K562 (cell line): ENCODE results near the gene MYH7. TPM values are rescaled to one million over a fixed set of nuclear protein-coding genes. Genes with fewer than 3 reads are reported as not detected.

Experiments
- ATAC-seq: fragments of 200-7000 bp; cut with Tn5 transposase; 3 replicates; pipeline ENCODE4 v1.9.1; 2020; ENCODE audit warnings: moderate library complexity
- BruUV-seq: library from RNA; stranded (reverse); fragments of 400-500 nt; replicated peaks from 2 replicates; lab custom pipeline; 2021; lab: Mats Ljungman, UMichigan
- CTCF ChIA-PET: fragments of 300-600 bp; formaldehyde crosslinking; extraction: SDS; loops from one replicate; lab custom pipeline; 2021; ENCODE audit warnings: low intra/inter-chr PET ratio; lab: Yijun Ruan, JAX
- POLR2A ChIA-PET: fragments of 300-600, 350-650 bp; sonication (Branson Sonifier 250); formaldehyde crosslinking; extraction: SDS; loops from one replicate; lab custom pipeline; 2021; ENCODE audit warnings: antibody characterized with exemption, inconsistent platforms; lab: Yijun Ruan, JAX
- DNase-seq, 4 experiments: peaks; one replicate each; pipeline versions ENCODE4 v3.0.0 to v3.0.0-alpha.2; 2011 to 2018; ENCODE audit warnings: low spot score in 3 of 4, mixed read lengths in 3 of 4; ENCODE audit errors: extremely low read depth in 1 of 4
- FAIRE-seq: peaks from 2 replicates; lab custom pipeline; 2011; peaks lifted over from hg19 to GRCh38; lab: Jason Lieb, UNC
- H2AFZ ChIP-seq: 2 replicates; pipeline ENCODE4 v1.6.0; 2011; ENCODE audit warnings: low read depth, low read length, control low read depth, inconsistent platforms
- H3K27ac ChIP-seq: fragments of 200-600 bp; 3 replicates; pipeline ENCODE4 v1.8.0; 2011; ENCODE audit warnings: low read depth, mild to moderate bottlenecking, control low read depth, inconsistent platforms, low read length, moderate library complexity, mixed read lengths; ENCODE audit errors: extremely low read depth
- H3K27me3 ChIP-seq, 2 experiments: fragments of 300-600 bp in 1 of 2; 2 replicates in 1 of 2; 3 replicates in 1 of 2; pipeline versions ENCODE4 v1.6.0 to v1.8.0; 2011; ENCODE audit warnings: inconsistent platforms in 2 of 2, low read length in 2 of 2, mild to moderate bottlenecking in 1 of 2, mixed read lengths in 1 of 2, moderate library complexity in 1 of 2; ENCODE audit not compliant: control insufficient read depth in 2 of 2, insufficient read depth in 2 of 2
- H3K36me3 ChIP-seq: fragments of 300-600 bp; 3 replicates; pipeline ENCODE4 v1.8.0; 2011; ENCODE audit warnings: mild to moderate bottlenecking, low read length, inconsistent platforms; ENCODE audit not compliant: control insufficient read depth, insufficient read depth
- H3K4me1 ChIP-seq, 2 experiments: fragments of 200-600 bp in 1 of 2; replicated peaks in 1 of 2; 2 replicates in 1 of 2; 3 replicates in 1 of 2; pipeline versions ENCODE4 v1.5.1 to v1.8.0; 2011; ENCODE audit warnings: inconsistent platforms in 2 of 2, low read length in 2 of 2, mild to moderate bottlenecking in 1 of 2, mixed read lengths in 1 of 2, moderate library complexity in 1 of 2; ENCODE audit not compliant: control insufficient read depth in 2 of 2, insufficient read depth in 2 of 2
- H3K4me2 ChIP-seq: 2 replicates; pipeline ENCODE4 v1.6.1; 2011; ENCODE audit warnings: low read length, control low read depth, inconsistent platforms, mixed read lengths; ENCODE audit not compliant: insufficient read depth
- H3K4me3 ChIP-seq: fragments of 200-600 bp; sonication (generic), shearing (Covaris generic); 2 replicates; pipeline ENCODE4 v1.5.1; 2016; ENCODE audit warnings: control low read depth, inconsistent platforms
- H3K79me2 ChIP-seq: fragments of 200-600 bp; 3 replicates; pipeline ENCODE4 v1.8.0; 2011; ENCODE audit warnings: low read length, inconsistent platforms; ENCODE audit not compliant: control insufficient read depth, insufficient read depth
- H3K9ac ChIP-seq, 2 experiments: 2 replicates each; pipeline versions ENCODE4 v1.6.0 to v1.6.1; 2011; ENCODE audit warnings: low read depth in 2 of 2, low read length in 2 of 2, control low read depth in 1 of 2, inconsistent platforms in 1 of 2, mild to moderate bottlenecking in 1 of 2, mixed read lengths in 1 of 2; ENCODE audit not compliant: insufficient read depth in 1 of 2
- H3K9me1 ChIP-seq: one replicate; pipeline ENCODE4 v1.6.0; 2011; ENCODE audit warnings: inconsistent platforms, mild to moderate bottlenecking, low read length, moderate library complexity; ENCODE audit not compliant: control insufficient read depth, insufficient read depth
- H3K9me3 ChIP-seq: replicated peaks from 2 replicates; pipeline ENCODE4 v1.5.1; 2011; ENCODE audit warnings: low read depth, low read length, inconsistent platforms; ENCODE audit not compliant: control insufficient read depth, insufficient read depth
- H4K20me1 ChIP-seq: replicated peaks from 2 replicates; pipeline ENCODE4 v1.6.1; 2011; ENCODE audit warnings: low read length, inconsistent platforms, mixed read lengths; ENCODE audit not compliant: control insufficient read depth, insufficient read depth
- ARID2 ChIP-seq: fragments of 450-650 bp; IDR thresholded peaks from 2 replicates; pipeline ENCODE4 v1.6.1; 2017; ENCODE audit warnings: antibody characterized with exemption, mild to moderate bottlenecking
- DDX20 ChIP-seq: fragments of 450-650 bp; IDR thresholded peaks from 2 replicates; pipeline ENCODE4 v1.6.1; 2016; ENCODE audit warnings: missing genetic modification characterization, low read depth, mild to moderate bottlenecking, missing compliant biosample characterization, moderate library complexity
- ESRRA ChIP-seq: fragments of 450-650 bp; IDR thresholded peaks from 2 replicates; pipeline ENCODE4 v1.6.1; 2014; ENCODE audit warnings: low read depth, mild to moderate bottlenecking, moderate library complexity, borderline replicate concordance
- ETS1 ChIP-seq: conservative IDR thresholded peaks from 2 replicates; pipeline ENCODE4 v1.6.1; 2011; ENCODE audit warnings: low read depth, mild to moderate bottlenecking, low read length; ENCODE audit not compliant: control insufficient read depth
- GATA2 ChIP-seq: sonication (generic); formaldehyde crosslinking; IDR thresholded peaks from 2 replicates; pipeline ENCODE4 v1.4.0; 2020; ENCODE audit warnings: mild to moderate bottlenecking, missing genetic modification reagents
- HMGN3 ChIP-seq: IDR thresholded peaks from 2 replicates; pipeline ENCODE4 v1.6.1; 2011; ENCODE audit warnings: borderline replicate concordance, low read depth, mild to moderate bottlenecking, mixed read lengths, low read length; ENCODE audit not compliant: insufficient read length; ENCODE audit errors: extremely low read depth
- KAT8 ChIP-seq: fragments of 450-650 bp; IDR thresholded peaks from 2 replicates; pipeline ENCODE4 v1.6.1; 2016; ENCODE audit warnings: low read depth, mild to moderate bottlenecking
- MEF2D ChIP-seq: conservative IDR thresholded peaks from 2 replicates; pipeline ENCODE4 v1.6.1; 2016; ENCODE audit warnings: low read depth, missing genetic modification characterization, missing compliant biosample characterization
- MXD1 ChIP-seq: fragments of 250-450 bp; sonication (Bioruptor Pico); IDR thresholded peaks from 2 replicates; pipeline ENCODE4 v1.8.0; 2021; ENCODE audit warnings: borderline replicate concordance, mild to moderate bottlenecking, moderate library complexity; ENCODE audit not compliant: poor library complexity, severe bottlenecking
- NR0B1 ChIP-seq: fragments of 450-650 bp; IDR thresholded peaks from one replicate; pipeline ENCODE4 v1.6.1; 2018; ENCODE audit warnings: mild to moderate bottlenecking, moderate library complexity; ENCODE audit not compliant: partially characterized antibody
- NR4A1 ChIP-seq, 2 experiments: fragments of 250-450 bp in 1 of 2; fragments of 450-650 bp in 1 of 2; sonication (Bioruptor Pico) in 1 of 2; IDR thresholded peaks; 2 replicates each; pipeline versions ENCODE4 v1.4.0 to v1.6.1; 2016 to 2020; ENCODE audit warnings: mild to moderate bottlenecking in 2 of 2, missing compliant biosample characterization in 1 of 2, missing genetic modification characterization in 1 of 2, moderate library complexity in 1 of 2
- RBM34 ChIP-seq: fragments of 200-400 bp; formaldehyde crosslinking; IDR thresholded peaks from 2 replicates; pipeline ENCODE4 v1.6.1; 2018; ENCODE audit warnings: low read length, borderline replicate concordance; ENCODE audit not compliant: insufficient read depth
- ZNF282 ChIP-seq: sonication (generic); formaldehyde crosslinking; IDR thresholded peaks from 2 replicates; pipeline ENCODE4 v1.8.1; 2023; ENCODE audit warnings: missing genetic modification reagents
- ZNF507 ChIP-seq: conservative IDR thresholded peaks from 2 replicates; pipeline ENCODE4 v1.6.1; 2017; ENCODE audit warnings: missing genetic modification characterization, missing compliant biosample characterization
- ZNF655 ChIP-seq: fragments of 250-450 bp; sonication (Bioruptor Pico); IDR thresholded peaks from 2 replicates; pipeline ENCODE4 v1.5.0; 2021
- WGBS: fragments of 100-300 bp; shearing (Covaris generic); methylation state at CpG from one replicate; pipeline ENCODE4 v1.1.6; 2016; ENCODE audit warnings: low coverage, mixed read lengths; ENCODE audit not compliant: insufficient coverage; ENCODE audit errors: missing lambda C conversion rate; 5-methylcytosine and 5-hydroxymethylcytosine counted together
- in situ Hi-C: fragments of 300-500 bp; cut with MboI; formaldehyde crosslinking; loops from 4 replicates; pipeline ENCODE4 v1.15.0; 2018; ENCODE audit warnings: inconsistent platforms, mixed read lengths
- intact Hi-C: fragments of 100-400 bp; cut with micrococcal nuclease; formaldehyde crosslinking; loops from 2 replicates; pipeline ENCODE4 v1.14.2; 2022
- polyA plus RNA-seq, 8 experiments: library from polyadenylated mRNA; depleted of rRNA in 4 of 8; stranded (reverse) in 5 of 8; unstranded in 3 of 8; fragments of >200 nt; fragmentation: Nextera tagmentation in 2 of 8; fragmentation: Illumina TruSeq in 1 of 8; extraction: Ambion mirVana in 2 of 8; extraction: Trizol in 1 of 8; gene quantifications; 2 replicates each; pipeline versions ENCODE4 v1.2.1 to v1.2.3, GENCODE V29; 2011 to 2014; ENCODE audit warnings: inconsistent platforms in 1 of 8, missing spikeins in 1 of 8
- total RNA-seq, 7 experiments: library from RNA; depleted of rRNA in 6 of 7; stranded (reverse); fragments of >200 nt in 6 of 7; fragmentation: Illumina TruSeq in 2 of 7; extraction: Trizol in 2 of 7; gene quantifications; 2 replicates each; pipeline versions ENCODE4 v1.2.1 to v1.2.3, GENCODE V29; 2011 to 2021; ENCODE audit warnings: low replicate concordance in 1 of 7

Gene MYH7
- total and polyA plus RNA-seq, 9 of the 15 experiments (the other 6 are each of a cell fraction or from before 2014, with no cell fraction given) = not detected

- Histone ChIP-seq H3K9me3 (no peaks in the 10 kb centered on the region), H2AFZ (no peak overlapping the region), H3K4me2 (no peak overlapping the region), H3K9ac (no peak overlapping the region), H3K36me3 (no peaks in the 10 kb centered on the region), H3K27me3 (peaks cover 10 to 49% of the 10 kb centered on the region in 2 experiments; a peak in 3 of 5 replicates), H3K27ac (no peak overlapping the region), H3K4me3 (no peak overlapping the region), H3K9me1 (no peaks in the 10 kb centered on the region), H3K79me2 (no peaks in the 10 kb centered on the region), H3K4me1 (no peaks in the 10 kb centered on the region; a peak in 1 of 5 replicates), H4K20me1 (no peaks in the 10 kb centered on the region)
- intact Hi-C loops (no loop called here), in situ Hi-C loops (no loop called here)
- DNase-seq (no peak), FAIRE-seq (no peak), ATAC-seq (no peak)
- CTCF ChIA-PET = no interaction called here
- 0% methylated on average over 2 of the region's 10 CpGs for WGBS
- BruUV-seq = no TSS peak
- POLR2A ChIA-PET = interaction anchor here (0.7 to 1.0 kb wide), 2 partner anchors 13 to 218 kb away, joined by 3 read pairs; no protein-coding TSS in a partner anchor
- no peak for TF ChIP-seq GATA2 (CRISPR knock-in tag)
- TF ChIP-seq NR4A1 (CRISPR knock-in tag; IDR thresholded peaks at IDR 0.05) = no peak
- TF ChIP-seq NR4A1 (tag; IDR thresholded peaks at IDR 0.05) = no peak
- TF ChIP-seq ZNF655 (CRISPR knock-in tag) = no peak
- TF ChIP-seq MXD1 = no peak
- TF ChIP-seq MEF2D (tag) = no peak
- TF ChIP-seq NR0B1 = no peak
- TF ChIP-seq ZNF507 = no peak
- TF ChIP-seq ARID2 = no peak
- TF ChIP-seq KAT8 = no peak
- TF ChIP-seq HMGN3 = no peak
- TF ChIP-seq RBM34 = no peak
- TF ChIP-seq ETS1 = no peak
- TF ChIP-seq DDX20 (tag) = no peak
- no peak for TF ChIP-seq ZNF282
- TF ChIP-seq ESRRA = no peak
Measured at GRCh38 chr14:23396781-23397407, 38.6 kb downstream of the MYH7 start.
